HG02678 (cell line): ENCODE measurements around the gene SETD2.
"Not testable (repeated sequence)": the region's sequence is repeated elsewhere in the genome, so short reads cannot be mapped to it uniquely, and the experiment has no call there.

Source experiments
- ATAC-seq: cut with Tn5 transposase; IDR thresholded peaks from one replicate; pipeline ENCODE4 v1.9.1; 2021; ENCODE audit warnings: mild to moderate bottlenecking, moderate library complexity; ENCODE audit not compliant: unreplicated experiment

The SETD2 gene

GRCh38 chr3:47036145-47036544 lies 127.8 kb downstream of the SETD2 start:
- ATAC-seq: no peak

- ATAC-seq: no peak
Measured at GRCh38 chr3:47035645-47036044, 128.3 kb downstream of the SETD2 start.

GRCh38 chr3:47034868-47035489 lies 128.9 kb downstream of the SETD2 start:
- ATAC-seq: no peak

GRCh38 chr3:47031041-47031440 lies 132.9 kb downstream of the SETD2 start:
- ATAC-seq: not testable (repeated sequence)

GRCh38 chr3:47028667-47029066 lies 135.2 kb downstream of the SETD2 start:
- no peak for ATAC-seq

GRCh38 chr3:47028146-47028545 lies 135.8 kb downstream of the SETD2 start:
- ATAC-seq: no peak

GRCh38 chr3:47026432-47026831 lies 137.5 kb downstream of the SETD2 start:
- ATAC-seq: not testable (repeated sequence)

- no peak for ATAC-seq
Measured at GRCh38 chr3:47024932-47025331, 139.0 kb downstream of the SETD2 start.

- ATAC-seq: no peak
Measured at GRCh38 chr3:47022641-47023071, 141.3 kb downstream of the SETD2 start.

GRCh38 chr3:47020311-47020710 lies 143.6 kb downstream of the SETD2 start:
- ATAC-seq: no peak

GRCh38 chr3:47019201-47019600 lies 144.7 kb downstream of the SETD2 start:
- ATAC-seq: peak; percentile 54

- ATAC-seq: no peak
Measured at GRCh38 chr3:47018269-47018611, 145.7 kb downstream of the SETD2 start.

- ATAC-seq: no peak
Measured at GRCh38 chr3:47017504-47018268, 146.2 kb downstream of the SETD2 start.

- ATAC-seq: peak; percentile 51
Measured at GRCh38 chr3:47016934-47017435, 146.9 kb downstream of the SETD2 start.

GRCh38 chr3:47016086-47016933 lies 147.6 kb downstream of the SETD2 start:
- ATAC-seq: no peak

GRCh38 chr3:47015151-47015550 lies 148.8 kb downstream of the SETD2 start:
- no peak for ATAC-seq

- ATAC-seq: no peak
Measured at GRCh38 chr3:47014036-47014435, 149.9 kb downstream of the SETD2 start.

- ATAC-seq: no peak
Measured at GRCh38 chr3:47013231-47013630, 150.7 kb downstream of the SETD2 start.

- no peak for ATAC-seq
Measured at GRCh38 chr3:47012342-47013230, 151.3 kb downstream of the SETD2 start.

GRCh38 chr3:47011371-47011770 lies 152.5 kb downstream of the SETD2 start:
- no peak for ATAC-seq
